AG09309 (cell line): ENCODE results near the gene VCX3B.
"Not testable (repeated sequence)": the region's sequence is repeated elsewhere in the genome, so short reads cannot be mapped to it uniquely, and the experiment has no call there.

ENCODE experiments used
- DNase-seq: peaks from one replicate; pipeline ENCODE4 v3.0.0-alpha.2; 2010; ENCODE audit warnings: low read depth
- H3K4me3 ChIP-seq: 2 replicates; pipeline ENCODE4 v1.5.1; 2011; ENCODE audit warnings: mild to moderate bottlenecking, low read depth, low read length, moderate library complexity; ENCODE audit not compliant: control insufficient read depth
- CTCF ChIP-seq: IDR thresholded peaks from 2 replicates; pipeline ENCODE4 v1.5.1; 2011; ENCODE audit warnings: mild to moderate bottlenecking, low read depth, low read length, inconsistent platforms; ENCODE audit not compliant: insufficient read depth, control insufficient read depth; ENCODE audit errors: missing control alignments

The VCX3B gene

GRCh38 chrX:8447368-8447767 lies 17.3 kb upstream of the VCX3B start:
- TF ChIP-seq CTCF: no peak
- no peak for DNase-seq
- no peak overlapping the region for H3K4me3 ChIP-seq

- H3K4me3 ChIP-seq, DNase-seq: not testable (repeated sequence)
Measured at GRCh38 chrX:8452343-8452742, 12.3 kb upstream of the VCX3B start.

GRCh38 chrX:8453611-8454010 lies 11.0 kb upstream of the VCX3B start:
- no peak for TF ChIP-seq CTCF
- DNase-seq: no peak
- no peak overlapping the region for H3K4me3 ChIP-seq

GRCh38 chrX:8455557-8455956 lies 9.1 kb upstream of the VCX3B start:
- H3K4me3 ChIP-seq: no peak overlapping the region
- DNase-seq: no peak
- no peak for TF ChIP-seq CTCF

GRCh38 chrX:8462488-8462887 lies 2.1 kb upstream of the VCX3B start:
- DNase-seq: no peak
- no peak overlapping the region for H3K4me3 ChIP-seq
- no peak for TF ChIP-seq CTCF

GRCh38 chrX:8484360-8484949 lies 19.8 kb downstream of the VCX3B start:
- no peak for TF ChIP-seq CTCF
- H3K4me3 ChIP-seq: no peak overlapping the region
- DNase-seq: no peak

- H3K4me3 ChIP-seq, DNase-seq: not testable (repeated sequence)
Measured at GRCh38 chrX:8495036-8495435, 30.4 kb downstream of the VCX3B start.

- TF ChIP-seq CTCF: no peak
- no peak for DNase-seq
- no peak overlapping the region for H3K4me3 ChIP-seq
Measured at GRCh38 chrX:8500203-8500602, 35.6 kb downstream of the VCX3B start.

- not testable (repeated sequence) for H3K4me3 ChIP-seq, DNase-seq
Measured at GRCh38 chrX:8502101-8502500, 37.5 kb downstream of the VCX3B start.
